GM19452 (cell line): ENCODE measurements around the gene PRC1.
"Not testable (repeated sequence)": the region's sequence is repeated elsewhere in the genome, so short reads cannot be mapped to it uniquely, and the experiment has no call there.

ENCODE experiments used
- ATAC-seq: cut with Tn5 transposase; IDR thresholded peaks from one replicate; pipeline ENCODE4 v1.9.1; 2021; ENCODE audit not compliant: unreplicated experiment

Gene PRC1

GRCh38 chr15:90934949-90935751 lies 59.2 kb downstream of the PRC1 start, which contains the start of gene UNC45A:
TSS of gene UNC45A (plus strand) at chr15:90935285. CDS start at chr15:90935325, 40 bp downstream.
- peak; percentile 53 for ATAC-seq

DNA sequence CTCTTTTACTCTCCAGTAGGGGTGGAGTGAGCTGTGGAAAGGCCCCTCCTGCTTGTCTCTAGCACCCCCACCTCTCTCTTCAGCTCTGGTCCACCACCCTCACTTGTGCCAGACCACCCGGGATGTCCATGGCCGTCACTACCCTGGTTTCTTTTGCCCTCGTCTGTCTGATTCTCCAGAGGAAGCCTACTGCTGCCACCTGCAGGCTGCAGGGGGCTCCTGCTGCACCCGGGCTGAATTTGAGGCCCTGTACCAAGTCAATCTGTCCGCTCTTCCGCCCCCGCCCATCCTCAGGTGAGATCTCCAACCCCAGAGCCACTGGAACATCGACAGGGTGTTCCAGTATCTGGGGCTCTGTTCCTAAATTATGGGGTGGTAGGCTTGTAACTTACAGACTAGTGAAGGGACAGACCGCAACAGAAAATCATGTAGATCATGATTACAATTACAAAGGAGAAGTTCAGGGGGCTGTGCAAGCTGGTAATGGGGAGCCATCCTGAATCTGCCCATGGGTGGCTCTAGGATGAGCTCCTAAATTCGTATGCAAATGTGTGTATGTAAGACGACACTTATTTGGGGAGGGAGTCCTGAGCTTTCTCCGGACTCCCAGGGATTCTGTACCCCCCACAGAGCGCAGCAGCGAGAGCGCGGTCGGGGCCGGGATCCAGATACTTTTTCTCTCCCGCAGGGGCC lies 59.9 kb downstream of the PRC1 start:
- ATAC-seq = peak; percentile 37

DNA sequence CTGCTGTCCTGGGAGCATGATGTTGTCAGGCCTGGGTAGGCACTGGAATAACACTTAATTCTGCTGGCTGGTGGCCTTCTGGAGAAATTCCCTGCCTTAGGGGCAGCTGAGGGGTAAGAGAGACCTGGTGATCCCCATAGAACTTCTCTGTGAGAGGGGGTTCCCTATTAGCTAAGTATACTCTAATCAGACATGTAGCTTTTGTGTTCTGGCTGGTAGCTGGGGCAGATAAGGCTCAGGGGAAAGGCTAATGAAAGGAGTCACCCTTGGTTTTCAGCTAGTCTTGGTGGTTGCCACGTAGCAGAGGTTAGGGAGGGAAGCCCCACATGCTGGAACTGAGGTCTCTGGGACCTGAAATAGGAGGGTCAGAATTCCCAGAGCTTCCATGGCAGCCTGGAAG lies 61.0 kb downstream of the PRC1 start:
- ATAC-seq = no peak

GRCh38 chr15:90932660-90932991 lies 61.7 kb downstream of the PRC1 start:
- no peak for ATAC-seq

DNA sequence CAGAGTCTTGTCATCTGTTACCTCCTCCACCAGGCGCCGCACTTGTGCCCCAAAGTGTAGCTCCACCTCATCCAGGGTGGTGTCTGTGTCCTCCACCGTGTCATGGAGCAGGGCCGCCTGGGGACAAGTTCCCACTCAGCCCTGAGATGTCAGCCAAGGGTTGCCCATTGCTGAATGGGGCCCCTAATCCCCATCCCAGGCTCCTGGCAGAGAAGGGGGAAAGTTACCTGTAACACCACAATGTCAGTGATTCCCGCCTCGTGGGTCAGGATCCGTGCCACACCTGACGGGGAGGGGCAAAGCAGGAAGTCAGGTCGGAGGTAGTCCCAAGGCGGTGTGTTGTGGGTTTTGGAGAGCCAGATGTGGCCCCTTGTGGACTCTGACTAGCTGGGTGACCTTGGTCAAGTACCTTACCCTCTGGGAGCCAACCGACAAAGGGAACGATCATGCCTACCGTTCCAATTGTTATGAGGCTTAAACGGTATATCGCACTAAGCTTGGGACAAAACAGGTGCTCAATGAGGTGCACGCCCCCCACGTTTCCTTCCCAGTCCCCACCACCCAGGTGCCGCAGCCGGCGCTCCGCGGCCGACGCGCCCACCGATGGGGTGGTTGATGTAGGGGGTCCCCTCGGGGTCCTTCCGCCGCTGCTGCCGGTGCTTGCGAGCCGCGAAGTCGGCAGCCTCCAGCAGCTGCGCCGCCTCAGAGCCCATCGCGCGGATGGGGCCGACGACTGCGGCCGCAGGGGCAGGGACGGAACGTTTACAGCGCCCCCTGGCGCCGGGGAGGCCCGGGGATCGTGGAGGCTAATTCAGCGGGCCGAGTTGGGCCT lies 62.3 kb downstream of the PRC1 start, which contains the start of gene HDDC3:
Gene HDDC3 (minus strand): TSS at position 722 of the 832 bp plus-strand sequence. CDS start 9 bp downstream, at position 713.
- ATAC-seq = peak; percentile 45

DNA sequence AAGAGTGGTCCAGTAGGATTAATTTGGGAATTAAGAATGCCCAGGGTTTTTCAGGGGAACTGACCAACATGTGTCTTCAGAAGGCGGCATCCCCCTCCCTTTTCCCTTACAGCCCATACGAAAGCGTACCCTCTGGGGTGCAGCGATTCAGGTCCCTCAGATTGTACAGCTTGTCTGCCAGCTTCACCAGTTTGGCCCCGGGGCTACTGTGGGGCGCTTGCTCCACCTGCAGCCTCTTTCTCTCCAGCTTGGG lies 62.8 kb downstream of the PRC1 start:
- ATAC-seq = no peak

DNA sequence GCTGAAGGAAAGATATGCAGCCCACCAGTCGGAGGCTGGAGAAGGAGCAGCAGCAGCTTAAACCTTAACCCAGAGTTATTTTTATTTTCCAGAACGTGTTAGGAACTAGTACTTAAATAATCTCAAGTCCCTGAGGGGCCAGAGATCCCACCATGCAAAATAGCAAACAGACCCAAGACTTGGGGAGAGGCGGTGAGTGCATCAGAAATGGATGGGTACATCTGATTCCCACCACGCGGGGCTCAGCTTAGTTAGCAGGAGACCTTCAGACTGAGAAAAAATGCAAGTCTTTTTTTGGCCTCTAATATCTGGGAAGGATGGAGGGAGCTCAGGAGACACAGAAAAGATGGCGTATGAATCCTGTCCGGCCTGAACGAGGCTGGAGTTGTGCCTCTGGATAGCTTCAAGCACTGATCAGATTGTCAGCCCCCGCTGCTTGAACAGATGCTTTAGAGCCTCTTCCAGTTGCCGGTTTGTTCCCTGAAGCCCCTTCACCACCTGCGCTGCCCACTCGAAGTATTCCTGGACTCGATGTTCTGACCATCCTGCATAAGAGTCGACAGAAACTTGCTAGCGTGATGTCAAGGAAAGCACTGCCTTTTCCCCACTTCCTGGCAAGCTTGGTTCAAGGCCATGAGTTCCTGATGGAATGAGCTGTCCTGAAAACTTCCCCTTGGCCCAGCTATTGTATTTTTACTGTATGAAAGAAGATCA lies 63.3 kb downstream of the PRC1 start:
- ATAC-seq = no peak

- no peak for ATAC-seq
Observed at GRCh38 chr15:90929246-90930019, 64.9 kb downstream of the PRC1 start.

DNA sequence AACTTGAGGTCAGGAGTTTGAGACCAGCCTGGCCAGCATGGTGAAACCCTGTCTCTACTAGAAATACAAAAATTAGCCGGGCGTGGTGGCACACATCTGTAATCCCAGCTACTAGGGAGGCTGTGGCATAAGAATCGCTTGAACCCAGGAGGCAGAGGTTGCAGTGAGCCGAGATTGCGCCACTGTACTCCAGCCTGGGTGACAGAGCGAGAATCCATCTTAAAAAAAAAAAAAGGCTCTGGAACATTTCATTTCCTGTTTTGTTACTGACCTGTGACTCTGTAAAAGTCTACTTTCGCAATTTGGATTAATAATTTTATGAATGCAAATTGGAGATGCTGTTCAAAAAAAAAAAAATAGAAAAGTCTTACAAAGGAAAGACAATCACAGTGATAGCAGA lies 66.2 kb downstream of the PRC1 start:
- ATAC-seq = not testable (repeated sequence)

- ATAC-seq = not testable (repeated sequence)
Observed at GRCh38 chr15:90926766-90927165, 67.6 kb downstream of the PRC1 start.

GRCh38 chr15:90924375-90924774 lies 70.0 kb downstream of the PRC1 start:
- ATAC-seq = no peak

GRCh38 chr15:90922712-90923322 lies 71.5 kb downstream of the PRC1 start:
- peak; percentile 85 for ATAC-seq

DNA sequence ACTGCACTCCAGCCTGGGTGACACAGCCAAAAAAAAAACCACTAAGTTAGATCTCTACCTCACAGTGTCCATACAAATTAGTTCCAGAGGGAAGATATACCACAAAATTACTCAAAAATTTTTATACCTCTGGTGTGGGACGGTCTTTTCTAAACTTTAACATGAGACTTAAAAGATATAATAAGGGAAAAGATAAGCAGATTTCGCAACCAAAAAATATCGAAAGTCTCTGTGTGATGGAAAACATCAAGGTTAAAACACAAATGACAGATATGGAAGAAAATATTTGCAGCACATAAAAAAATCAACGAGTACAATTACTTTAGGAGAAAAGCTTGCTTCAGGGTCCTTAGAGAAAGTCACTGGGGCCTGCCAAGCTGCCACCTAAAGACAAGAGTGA lies 72.4 kb downstream of the PRC1 start:
- no peak for ATAC-seq

DNA sequence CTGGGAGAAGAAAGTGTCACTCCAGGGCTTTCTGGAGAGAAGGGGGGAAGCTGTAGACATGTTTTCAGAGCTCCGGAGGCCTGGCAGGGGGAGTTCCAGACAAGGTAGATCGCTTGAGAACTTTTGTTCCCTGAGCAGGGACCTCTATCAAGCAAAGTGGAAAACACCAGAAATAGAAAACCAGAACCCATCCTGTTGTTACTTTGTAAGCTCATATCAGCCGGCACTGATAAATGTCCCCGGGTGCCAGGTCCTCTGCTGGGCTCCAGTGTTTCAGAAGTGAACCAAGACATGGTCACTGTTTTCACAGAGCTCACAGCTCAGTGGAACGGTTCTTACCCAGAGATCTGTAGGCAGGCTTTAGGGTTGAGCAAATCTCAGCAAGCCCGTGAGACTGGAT lies 75.5 kb downstream of the PRC1 start:
- ATAC-seq = no peak

DNA sequence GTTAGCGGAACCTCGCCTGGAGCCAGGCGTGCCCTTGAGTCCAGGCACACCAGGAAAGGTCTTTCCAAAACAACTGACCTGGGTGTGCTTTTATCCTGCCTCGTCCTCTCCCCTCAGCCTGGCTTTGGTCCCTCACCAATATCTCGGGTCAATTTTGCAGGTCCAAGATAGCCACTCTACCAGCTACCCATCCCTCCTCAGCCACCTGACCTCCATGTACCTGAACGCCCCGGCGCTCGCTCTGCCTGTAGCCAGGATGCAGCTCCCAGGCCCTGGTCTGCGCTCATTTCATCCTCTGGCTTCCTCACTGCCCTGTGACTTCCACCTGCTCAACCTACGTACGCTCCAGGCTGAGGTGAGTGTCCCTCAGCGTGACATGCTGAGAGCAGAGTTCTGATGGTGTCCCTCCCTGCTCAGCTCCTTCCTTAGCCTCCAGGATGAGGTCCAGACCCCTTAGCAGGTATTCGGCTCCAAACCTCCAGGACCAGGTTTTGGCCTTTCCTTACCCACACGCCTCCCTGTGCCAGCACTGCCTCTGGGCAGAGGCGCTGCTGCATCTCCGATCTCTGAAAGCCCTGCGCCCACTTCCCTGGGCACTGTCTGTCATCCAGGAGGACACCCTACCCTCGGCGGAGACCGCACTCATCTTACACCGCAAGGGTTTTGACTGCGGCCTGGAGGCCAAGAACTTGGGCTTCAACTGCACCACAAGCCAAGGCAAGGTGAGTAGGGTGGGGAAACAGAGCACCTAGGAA lies 76.1 kb downstream of the PRC1 start:
- no peak for ATAC-seq

GRCh38 chr15:90917569-90917968 lies 76.8 kb downstream of the PRC1 start:
- ATAC-seq = no peak

- ATAC-seq = no peak
Observed at GRCh38 chr15:90916461-90916860, 77.9 kb downstream of the PRC1 start.
